Vagina (tissue), 2 donors: ENCODE data around the gene EML3. TPM values are rescaled to one million over a fixed set of nuclear protein-coding genes. Genes with fewer than 3 reads are reported as not detected.

ENCODE experiments used
- DNase-seq, 2 donors: peaks; one replicate each; pipeline ENCODE4 v3.0.0-alpha.2; 2017; ENCODE audit errors: extremely low spot score in 2 of 2
- H3K27ac ChIP-seq: fragments of 200-600 bp; sonication (generic); one replicate; pipeline ENCODE4 v1.5.1; 2019
- H3K27me3 ChIP-seq: fragments of 200-600 bp; sonication (generic); one replicate; pipeline ENCODE4 v1.5.1; 2019
- H3K36me3 ChIP-seq, 2 donors: fragments of 200-600 bp; sonication (generic); one replicate each; pipeline ENCODE4 v1.5.1; 2017 to 2019
- H3K4me1 ChIP-seq: fragments of 200-600 bp; sonication (generic); one replicate; pipeline ENCODE4 v1.5.1; 2019
- H3K4me3 ChIP-seq, 2 donors: fragments of 200-600 bp; sonication (generic); 1 replicate in 1 of 2; 2 replicates in 1 of 2; pipeline ENCODE4 v1.5.1; 2016 to 2019
- H3K9me3 ChIP-seq: fragments of 200-600 bp; sonication (generic); one replicate; pipeline ENCODE4 v1.5.1; 2019
- POLR2A ChIP-seq, 2 donors: fragments of 450-650 bp; IDR thresholded peaks; one replicate each; pipeline ENCODE4 v1.6.1; 2017; ENCODE audit warnings: antibody characterized with exemption in 2 of 2, mild to moderate bottlenecking in 2 of 2, moderate library complexity in 2 of 2
- POLR2AphosphoS5 ChIP-seq, 2 donors: sonication (generic); formaldehyde crosslinking; IDR thresholded peaks; one replicate each; pipeline ENCODE4 v1.9.0; 2017; ENCODE audit warnings: antibody characterized with exemption in 2 of 2, mild to moderate bottlenecking in 2 of 2, low read depth in 1 of 2; ENCODE audit not compliant: insufficient read depth in 1 of 2
- intact Hi-C: fragments of 100-400 bp; cut with DNase I; formaldehyde crosslinking; loops from one replicate; pipeline ENCODE4 v1.15.1; 2023
- microRNA-seq: library from miRNA; unstranded; fragments of <30 nt; microRNA quantifications from one replicate; pipeline ENCODE4, GENCODE V29; 2017; ENCODE audit warnings: borderline number of aligned reads, borderline replicate concordance
- small RNA-seq: library from RNA; depleted of rRNA; stranded (forward); fragments of <200 nt; gene quantifications from one replicate; pipeline ENCODE3, GENCODE V24; 2016
- total RNA-seq: library from RNA; depleted of rRNA; stranded (reverse); fragments of >200 nt; gene quantifications from one replicate; pipeline ENCODE4 v1.2.3, GENCODE V29; 2016
- TF ChIP-seq, protein P1 (sequence below), 3 experiments: fragments of 450-650 bp in 2 of 3; fragments of 200-600 bp in 1 of 3; sonication (generic) in 1 of 3; IDR thresholded peaks; one replicate each; pipeline ENCODE4 v1.5.1; 2017 to 2019; ENCODE audit warnings: antibody characterized with exemption in 3 of 3, mild to moderate bottlenecking in 2 of 3, moderate library complexity in 2 of 3

EML3 gene
- total RNA-seq, 1 donor from 2014 or later = 69.0 TPM

DNA sequence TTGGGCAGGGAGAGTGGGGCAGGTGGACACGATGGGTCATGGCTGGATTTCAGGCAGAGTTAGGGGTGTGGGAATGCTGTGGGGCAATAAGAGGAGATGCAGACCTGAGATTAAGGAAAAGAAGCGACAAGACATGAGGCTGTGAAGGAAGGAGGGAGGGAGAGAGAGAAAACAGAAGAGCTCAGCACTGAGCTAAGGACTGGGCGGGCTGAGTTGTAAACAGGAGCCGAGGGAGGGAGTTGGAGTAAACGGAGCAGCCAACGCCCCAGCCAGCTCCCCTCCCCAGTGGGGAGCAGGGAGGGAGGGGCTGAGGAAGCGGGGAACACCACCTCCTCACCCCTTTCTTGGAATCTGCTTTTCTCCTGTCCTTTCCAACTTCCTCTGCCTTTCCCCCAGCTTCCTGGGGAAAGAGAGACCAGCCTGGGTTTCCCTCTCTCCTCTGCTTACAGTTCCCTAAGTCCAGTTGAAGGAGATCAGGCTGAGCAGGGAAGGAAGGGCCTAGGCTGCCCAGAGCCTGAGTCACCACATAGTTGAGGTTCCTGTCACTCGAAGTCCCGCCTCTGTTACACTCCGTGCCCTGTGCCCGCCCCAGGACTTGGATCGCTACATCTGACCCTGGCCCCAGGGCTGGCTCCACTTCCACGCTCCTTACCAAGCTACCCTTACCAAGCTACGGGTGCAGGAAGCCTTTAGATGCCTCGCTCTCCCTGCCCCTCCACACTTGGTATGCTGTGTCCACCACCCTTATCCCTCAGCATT, 59.3 kb downstream of the EML3 start:
- TF ChIP-seq, protein P1, sequence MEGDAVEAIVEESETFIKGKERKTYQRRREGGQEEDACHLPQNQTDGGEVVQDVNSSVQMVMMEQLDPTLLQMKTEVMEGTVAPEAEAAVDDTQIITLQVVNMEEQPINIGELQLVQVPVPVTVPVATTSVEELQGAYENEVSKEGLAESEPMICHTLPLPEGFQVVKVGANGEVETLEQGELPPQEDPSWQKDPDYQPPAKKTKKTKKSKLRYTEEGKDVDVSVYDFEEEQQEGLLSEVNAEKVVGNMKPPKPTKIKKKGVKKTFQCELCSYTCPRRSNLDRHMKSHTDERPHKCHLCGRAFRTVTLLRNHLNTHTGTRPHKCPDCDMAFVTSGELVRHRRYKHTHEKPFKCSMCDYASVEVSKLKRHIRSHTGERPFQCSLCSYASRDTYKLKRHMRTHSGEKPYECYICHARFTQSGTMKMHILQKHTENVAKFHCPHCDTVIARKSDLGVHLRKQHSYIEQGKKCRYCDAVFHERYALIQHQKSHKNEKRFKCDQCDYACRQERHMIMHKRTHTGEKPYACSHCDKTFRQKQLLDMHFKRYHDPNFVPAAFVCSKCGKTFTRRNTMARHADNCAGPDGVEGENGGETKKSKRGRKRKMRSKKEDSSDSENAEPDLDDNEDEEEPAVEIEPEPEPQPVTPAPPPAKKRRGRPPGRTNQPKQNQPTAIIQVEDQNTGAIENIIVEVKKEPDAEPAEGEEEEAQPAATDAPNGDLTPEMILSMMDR (IDR thresholded peaks at IDR 0.05) = no peak
- TF ChIP-seq POLR2AphosphoS5 (IDR thresholded peaks at IDR 0.05; ENCODE audit: insufficient read depth in 1 of 2, low read depth in 1 of 2) = peak; percentile 91 to 93
- peak in 1 of 2 donors; percentile 25 for TF ChIP-seq POLR2A (IDR thresholded peaks at IDR 0.05)
- DNase-seq = peak in 1 of 2 donors; percentile 97
- Histone ChIP-seq H3K27me3 (no peaks in the 10 kb centered on the region), H3K9me3 (no peaks in the 10 kb centered on the region), H3K4me3 (peak overlapping the region; percentile 21 to 41), H3K36me3 (no peaks in the 10 kb centered on the region), H3K4me1 (peaks cover 100% of the 10 kb centered on the region), H3K27ac (peak overlapping the region; percentile 98)
- intact Hi-C loops = no loop called here

DNA sequence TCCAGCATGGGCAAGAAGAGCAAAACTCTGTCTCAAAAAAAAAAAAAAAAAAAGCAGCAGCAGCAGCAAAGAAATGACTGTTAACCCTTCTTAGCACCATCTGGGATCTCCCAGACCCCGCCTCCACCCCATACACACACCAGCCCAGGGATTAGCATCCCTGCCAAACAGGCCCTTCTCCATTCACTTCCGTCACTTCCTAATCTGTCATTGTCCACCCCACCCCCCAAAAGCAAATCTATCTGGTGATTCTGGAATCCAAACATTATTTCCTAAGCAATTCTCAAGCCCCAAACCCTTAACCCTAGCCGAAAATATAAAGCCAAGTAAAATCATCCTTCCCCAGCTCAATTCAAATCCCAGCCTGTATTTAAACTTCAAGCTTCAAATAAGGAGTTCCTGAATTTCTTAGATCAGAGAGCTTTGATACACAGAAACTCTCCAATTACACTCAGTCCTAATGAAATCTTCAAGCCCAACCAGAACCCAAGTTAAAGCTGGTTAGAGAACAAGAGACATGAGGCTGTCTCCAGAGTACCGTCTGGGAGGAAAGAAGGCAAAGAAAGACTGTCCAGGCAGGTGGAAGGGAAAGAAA, 60.0 kb downstream of the EML3 start:
- peaks cover 100% of the 10 kb centered on the region for H3K4me1 ChIP-seq

More for the DNA sequence above, 60.0 kb downstream of the EML3 start:
- H3K4me3 ChIP-seq = peak overlapping the region; percentile 21 to 41
- intact Hi-C loops = no loop called here
- peak overlapping the region; percentile 98 for H3K27ac ChIP-seq
- no peak for DNase-seq
- no peaks in the 10 kb centered on the region for H3K36me3 ChIP-seq
- TF ChIP-seq POLR2A (IDR thresholded peaks at IDR 0.05) = no peak
- TF ChIP-seq POLR2AphosphoS5 (IDR thresholded peaks at IDR 0.05; ENCODE audit: insufficient read depth in 1 of 2, low read depth in 1 of 2) = no peak
- TF ChIP-seq, protein P1 (IDR thresholded peaks at IDR 0.05) = no peak
- no peaks in the 10 kb centered on the region for H3K27me3 ChIP-seq
- H3K9me3 ChIP-seq = no peaks in the 10 kb centered on the region

Small RNAs within 50 kb of the gene (microRNA-seq; reads per million reads assigned to microRNA genes)
- gene MIR6747 = 3.4 reads per million

Small RNAs within 50 kb of the gene (small RNA-seq; reads per million reads assigned to genes)
- gene AP001458.1 (not detected), gene EEF1G (not detected), gene MIR6747 (not detected)

Other genes starting within 250 kb of the EML3 start
- not detected for gene SCGB1A1, start 193.7 kb downstream of the EML3 start, total RNA-seq
- 828 TPM for gene AHNAK, start 66.0 kb downstream of the EML3 start, total RNA-seq
- gene EEF1G, start 38.9 kb downstream of the EML3 start, total RNA-seq = 1,183 TPM
- gene TUT1, start 21.3 kb downstream of the EML3 start, total RNA-seq = 12.0 TPM
- gene MTA2, start 10.9 kb downstream of the EML3 start, total RNA-seq = 96.3 TPM
- 6.1 TPM for gene ROM1, start 482 bp upstream of the EML3 start, total RNA-seq
- 41.7 TPM for gene B3GAT3, start 9.2 kb upstream of the EML3 start, total RNA-seq
- gene GANAB, start 33.8 kb upstream of the EML3 start, total RNA-seq = 129 TPM
- 16.2 TPM for gene INTS5, start 40.5 kb upstream of the EML3 start, total RNA-seq
- gene C11orf98, start 52.4 kb upstream of the EML3 start, total RNA-seq = 44.2 TPM
- 28.7 TPM for gene CSKMT, start 52.5 kb upstream of the EML3 start, total RNA-seq
- gene UQCC3, start 58.9 kb upstream of the EML3 start, total RNA-seq = 6.9 TPM
- 6.9 TPM for gene LBHD1, start 59.5 kb upstream of the EML3 start, total RNA-seq
- 216 TPM for gene UBXN1, start 66.3 kb upstream of the EML3 start, total RNA-seq
- 45.2 TPM for gene LRRN4CL, start 76.8 kb upstream of the EML3 start, total RNA-seq
- gene BSCL2, start 94.6 kb upstream of the EML3 start, total RNA-seq = 74.9 TPM
- gene GNG3, start 94.9 kb upstream of the EML3 start, total RNA-seq = 2.5 TPM
- gene HNRNPUL2, start 114.7 kb upstream of the EML3 start, total RNA-seq = 30.7 TPM
- gene TTC9C, start 115.7 kb upstream of the EML3 start, total RNA-seq = 18.7 TPM
- 6.1 TPM for gene ZBTB3, start 141.4 kb upstream of the EML3 start, total RNA-seq
- gene POLR2G, start 148.8 kb upstream of the EML3 start, total RNA-seq = 52.8 TPM
- 24.8 TPM for gene TAF6L, start 158.6 kb upstream of the EML3 start, total RNA-seq
- gene TMEM179B, start 174.6 kb upstream of the EML3 start, total RNA-seq = 61.9 TPM
- gene TMEM223, start 179.2 kb upstream of the EML3 start, total RNA-seq = 19.6 TPM
- 64.1 TPM for gene NXF1, start 192.7 kb upstream of the EML3 start, total RNA-seq
- gene STX5, start 219.3 kb upstream of the EML3 start, total RNA-seq = 35.6 TPM
- gene TEX54, start 220.1 kb upstream of the EML3 start, total RNA-seq = not detected
- gene WDR74, start 226.8 kb upstream of the EML3 start, total RNA-seq = 51.8 TPM